WERI-Rb-1 (cell line): ENCODE data around the gene TREH.

Experiments used
- DNase-seq: peaks from one replicate; pipeline ENCODE4 v3.0.0-alpha.2; 2020
- H3K27ac ChIP-seq: fragments of 250-450 bp; sonication (Bioruptor Pico); 2 replicates; pipeline ENCODE4 v1.5.1; 2020; ENCODE audit warnings: mild to moderate bottlenecking, moderate library complexity
- H3K27me3 ChIP-seq: fragments of 250-450 bp; sonication (Bioruptor Pico); 2 replicates; pipeline ENCODE4 v1.5.1; 2021; ENCODE audit warnings: mild to moderate bottlenecking, low read depth, moderate library complexity; ENCODE audit not compliant: insufficient read depth, severe bottlenecking
- H3K36me3 ChIP-seq: fragments of 250-450 bp; sonication (Bioruptor Pico); 2 replicates; pipeline ENCODE4 v1.5.1; 2020; ENCODE audit warnings: mild to moderate bottlenecking, moderate library complexity
- H3K4me3 ChIP-seq: 2 replicates; pipeline ENCODE4 v1.5.1; 2011; ENCODE audit warnings: low read depth, mild to moderate bottlenecking, control low read depth, low read length
- H3K9me3 ChIP-seq: fragments of 250-450 bp; sonication (Bioruptor Pico); 2 replicates; pipeline ENCODE4 v1.5.1; 2021; ENCODE audit warnings: mild to moderate bottlenecking, moderate library complexity; ENCODE audit not compliant: severe bottlenecking
- TF ChIP-seq, protein P1 (sequence below): IDR thresholded peaks from 2 replicates; pipeline ENCODE4 v1.5.1; 2011; ENCODE audit warnings: low read depth, mild to moderate bottlenecking, control low read depth, inconsistent platforms, low read length

TREH gene

DNA sequence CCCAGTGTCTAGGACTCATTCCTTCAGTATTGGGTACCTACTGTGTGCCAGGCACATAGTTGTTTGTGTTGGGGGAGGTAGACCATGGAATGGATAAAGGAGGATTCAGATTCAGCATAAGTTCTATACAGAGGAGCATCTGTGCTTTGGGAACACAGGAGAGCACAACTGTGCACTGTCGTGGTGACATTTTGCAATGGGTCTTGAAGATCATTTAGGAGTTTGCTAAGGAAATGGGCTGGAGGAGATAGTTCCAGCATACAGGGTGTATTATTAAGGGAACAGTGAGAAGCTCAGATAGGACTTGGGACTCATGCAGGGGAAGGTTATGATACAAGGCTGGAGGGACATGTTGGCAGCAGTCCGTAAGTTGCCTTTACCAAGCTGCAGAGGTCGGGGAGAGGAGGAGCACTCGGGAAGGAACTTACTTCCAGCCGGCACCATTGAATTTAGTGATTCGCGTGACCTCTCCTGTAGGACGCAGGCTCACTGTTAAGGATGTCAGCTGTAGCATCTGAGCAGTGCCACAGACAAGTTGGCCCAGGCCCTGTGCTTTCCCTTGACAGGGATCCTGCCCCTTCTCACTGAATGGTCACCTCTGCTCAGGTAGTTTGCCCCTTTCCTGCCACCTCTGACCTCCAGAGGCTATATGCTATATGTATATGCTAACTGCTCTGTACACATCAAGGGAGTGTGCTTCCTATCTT is 25.6 kb downstream of the TREH start:
- DNase-seq, result no peak
- H3K9me3 ChIP-seq, result no peaks in the 10 kb centered on the region
- no peak overlapping the region for H3K27ac ChIP-seq
- no peaks in the 10 kb centered on the region for H3K27me3 ChIP-seq
- H3K36me3 ChIP-seq, result peaks cover 7% of the 10 kb centered on the region
- no peak overlapping the region for H3K4me3 ChIP-seq
- TF ChIP-seq, protein P1, sequence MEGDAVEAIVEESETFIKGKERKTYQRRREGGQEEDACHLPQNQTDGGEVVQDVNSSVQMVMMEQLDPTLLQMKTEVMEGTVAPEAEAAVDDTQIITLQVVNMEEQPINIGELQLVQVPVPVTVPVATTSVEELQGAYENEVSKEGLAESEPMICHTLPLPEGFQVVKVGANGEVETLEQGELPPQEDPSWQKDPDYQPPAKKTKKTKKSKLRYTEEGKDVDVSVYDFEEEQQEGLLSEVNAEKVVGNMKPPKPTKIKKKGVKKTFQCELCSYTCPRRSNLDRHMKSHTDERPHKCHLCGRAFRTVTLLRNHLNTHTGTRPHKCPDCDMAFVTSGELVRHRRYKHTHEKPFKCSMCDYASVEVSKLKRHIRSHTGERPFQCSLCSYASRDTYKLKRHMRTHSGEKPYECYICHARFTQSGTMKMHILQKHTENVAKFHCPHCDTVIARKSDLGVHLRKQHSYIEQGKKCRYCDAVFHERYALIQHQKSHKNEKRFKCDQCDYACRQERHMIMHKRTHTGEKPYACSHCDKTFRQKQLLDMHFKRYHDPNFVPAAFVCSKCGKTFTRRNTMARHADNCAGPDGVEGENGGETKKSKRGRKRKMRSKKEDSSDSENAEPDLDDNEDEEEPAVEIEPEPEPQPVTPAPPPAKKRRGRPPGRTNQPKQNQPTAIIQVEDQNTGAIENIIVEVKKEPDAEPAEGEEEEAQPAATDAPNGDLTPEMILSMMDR, result no peak

DNA sequence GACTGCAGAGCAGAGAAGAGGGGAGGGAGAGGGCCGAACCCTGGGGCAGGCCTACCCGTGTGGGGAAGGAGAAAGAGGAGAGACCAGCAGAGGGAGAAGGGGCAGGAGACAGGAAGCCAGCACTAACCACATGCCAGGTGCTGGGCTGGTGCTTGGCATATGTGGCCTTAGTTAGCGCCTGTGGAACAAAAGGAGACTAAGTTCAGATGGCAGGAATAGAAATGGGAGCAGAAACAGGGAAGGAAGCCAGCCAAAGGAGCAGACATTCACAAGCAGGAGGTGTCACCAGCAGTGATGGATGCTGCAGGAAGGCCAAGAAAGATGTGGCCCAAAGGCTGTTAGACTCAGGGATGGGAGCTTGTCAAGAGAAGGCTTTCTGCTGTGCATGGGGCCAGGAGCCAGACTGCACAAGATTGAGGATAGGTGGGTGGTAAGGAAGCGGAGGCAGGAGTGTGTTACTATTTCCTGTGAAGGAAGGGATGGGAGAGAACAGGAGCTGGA is 26.7 kb downstream of the TREH start:
- Histone ChIP-seq H3K4me3 (no peak overlapping the region), H3K36me3 (peaks cover 9% of the 10 kb centered on the region)

GRCh38 chr11:118651820-118652219 is 27.6 kb downstream of the TREH start:
- no peaks in the 10 kb centered on the region for H3K9me3 ChIP-seq
- TF ChIP-seq, protein P1, result no peak
- DNase-seq, result no peak
- H3K27ac ChIP-seq, result no peak overlapping the region
- no peaks in the 10 kb centered on the region for H3K27me3 ChIP-seq
- no peak overlapping the region for H3K4me3 ChIP-seq
- peaks cover 15% of the 10 kb centered on the region for H3K36me3 ChIP-seq

More for the DNA sequence above, 26.7 kb downstream of the TREH start:
- no peak for DNase-seq
- TF ChIP-seq, protein P1, result no peak
- Histone ChIP-seq H3K27ac (no peak overlapping the region), H3K27me3 (no peaks in the 10 kb centered on the region), H3K9me3 (no peaks in the 10 kb centered on the region)

DNA sequence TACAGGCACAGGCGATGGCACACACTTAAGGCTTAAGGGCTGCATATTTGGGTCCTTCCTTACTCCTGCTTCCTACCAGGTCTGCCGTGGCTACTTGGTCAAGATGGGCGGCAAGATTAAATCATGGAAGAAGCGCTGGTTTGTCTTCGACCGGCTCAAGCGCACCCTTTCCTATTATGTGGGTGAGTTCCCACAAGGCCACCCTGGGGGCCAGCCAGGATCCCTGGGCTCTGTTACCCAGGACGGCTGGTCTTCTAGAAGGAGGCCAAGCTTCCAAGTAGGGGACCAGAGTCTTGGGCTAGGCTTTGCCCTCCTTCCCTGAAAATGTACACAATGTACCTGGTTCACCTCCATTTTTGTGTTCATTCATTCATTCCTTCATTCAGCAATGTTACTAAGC is 29.1 kb downstream of the TREH start:
- TF ChIP-seq, protein P1, result no peak
- H3K9me3 ChIP-seq, result no peaks in the 10 kb centered on the region
- H3K36me3 ChIP-seq, result peaks cover 20% of the 10 kb centered on the region

DNA sequence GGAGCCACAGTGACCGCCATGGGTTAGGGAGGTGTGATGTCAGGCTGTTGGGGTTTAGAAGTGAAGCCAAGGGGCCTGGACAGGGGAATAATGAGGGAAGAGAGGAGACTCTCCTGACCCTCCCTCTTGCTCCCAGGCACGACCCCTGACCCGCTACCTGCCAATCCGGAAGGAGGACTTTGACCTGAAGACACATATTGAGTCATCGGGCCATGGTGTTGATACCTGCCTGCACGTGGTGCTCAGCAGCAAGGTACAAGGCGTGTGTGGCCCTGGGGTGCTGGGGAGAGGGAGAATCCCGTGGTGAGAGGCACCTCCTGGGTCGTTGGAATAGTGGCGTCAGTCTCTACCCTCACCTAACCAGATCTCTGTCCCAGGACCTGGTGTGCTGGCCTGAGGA is 29.5 kb downstream of the TREH start:
- peaks cover 20% of the 10 kb centered on the region for H3K36me3 ChIP-seq
- TF ChIP-seq, protein P1, result no peak
- H3K27ac ChIP-seq, result no peak overlapping the region
- no peaks in the 10 kb centered on the region for H3K27me3 ChIP-seq
- no peak overlapping the region for H3K4me3 ChIP-seq
- no peak for DNase-seq
- H3K9me3 ChIP-seq, result no peaks in the 10 kb centered on the region

More for the DNA sequence above, 29.1 kb downstream of the TREH start:
- Histone ChIP-seq H3K27me3 (no peaks in the 10 kb centered on the region), H3K4me3 (no peak overlapping the region), H3K27ac (no peak overlapping the region)
- no peak for DNase-seq

DNA sequence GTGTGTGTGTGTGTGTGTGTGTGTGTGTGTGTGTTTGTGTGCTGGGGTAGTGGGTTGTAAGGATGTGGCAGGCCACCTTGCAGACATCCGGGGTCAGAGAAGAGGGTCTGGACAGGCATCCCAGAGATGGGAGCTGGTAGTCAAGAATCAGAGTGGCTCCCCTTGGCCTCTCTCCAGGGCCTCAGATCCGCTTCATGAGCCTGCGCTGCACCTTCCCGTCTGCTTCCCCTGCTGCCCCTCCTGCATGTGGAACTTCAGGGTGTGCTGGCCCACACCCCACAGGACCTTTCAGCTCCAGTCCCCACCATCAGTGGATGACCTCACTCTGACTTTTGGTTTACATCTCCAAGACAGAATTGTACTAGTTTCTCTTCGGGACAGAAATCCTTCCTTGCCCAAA is 31.2 kb downstream of the TREH start:
- TF ChIP-seq, protein P1, result no peak
- Histone ChIP-seq H3K4me3 (no peak overlapping the region), H3K36me3 (peaks cover 20% of the 10 kb centered on the region), H3K9me3 (no peaks in the 10 kb centered on the region), H3K27me3 (no peaks in the 10 kb centered on the region), H3K27ac (no peak overlapping the region)
- no peak for DNase-seq
